ENCODE measurements around the gene CABLES2.

CABLES2 gene

DNA sequence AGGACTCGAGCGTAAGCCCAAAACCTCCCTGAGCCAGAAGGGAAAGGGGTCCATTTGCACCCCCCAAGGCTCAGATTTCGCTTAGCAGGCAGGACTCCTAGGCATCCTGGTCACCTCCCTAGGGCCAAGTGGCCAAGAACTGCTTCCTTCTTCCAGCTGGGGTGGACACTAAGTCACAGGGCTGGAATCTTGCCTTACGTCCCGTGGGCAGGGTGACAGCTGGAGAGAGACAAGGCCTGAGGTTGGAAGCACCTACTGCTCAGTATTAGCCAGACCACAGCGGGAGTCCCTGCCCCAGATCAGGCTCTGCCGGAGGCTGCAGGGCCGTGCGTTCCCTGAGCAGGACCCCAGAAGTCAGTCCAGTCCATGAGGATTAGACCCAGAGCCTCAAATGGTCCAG lies 59.6 kb downstream of the CABLES2 start:
- H3K27ac ChIP-seq (ENCODE audit: low read length) = no peak overlapping the region
- H3K36me3 ChIP-seq (ENCODE audit: control insufficient read depth, low read depth, low read length) = peaks cover 28% of the 10 kb centered on the region
- no peak overlapping the region for H3K9ac ChIP-seq (ENCODE audit: low read length)
- H3K27me3 ChIP-seq (ENCODE audit: control insufficient read depth, insufficient read depth, low read length) = no peaks in the 10 kb centered on the region
- H3K4me1 ChIP-seq (ENCODE audit: control insufficient read depth, low read depth, low read length) = no peaks in the 10 kb centered on the region
- H3K9me3 ChIP-seq (ENCODE audit: control insufficient read depth, low read depth, low read length) = no peaks in the 10 kb centered on the region
- H3K4me3 ChIP-seq (ENCODE audit: low read length) = no peak overlapping the region

DNA sequence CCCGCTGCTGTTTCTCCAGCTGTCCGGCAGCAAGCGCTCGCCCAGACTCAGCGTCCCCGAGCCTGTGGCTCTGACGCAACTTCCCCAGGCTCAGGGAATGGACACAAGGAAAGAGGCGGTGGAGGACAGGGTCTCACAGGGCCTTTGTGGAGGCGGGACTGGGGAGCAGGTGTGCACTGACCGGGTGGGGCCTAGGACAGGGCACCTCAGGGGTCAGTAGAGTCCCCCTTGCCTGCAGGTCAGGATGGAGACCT lies 60.0 kb downstream of the CABLES2 start:
- Histone ChIP-seq H3K4me3 (ENCODE audit: low read length) (no peak overlapping the region), H3K27me3 (ENCODE audit: control insufficient read depth, insufficient read depth, low read length) (no peaks in the 10 kb centered on the region), H3K27ac (ENCODE audit: low read length) (no peak overlapping the region), H3K9ac (ENCODE audit: low read length) (no peak overlapping the region), H3K36me3 (ENCODE audit: control insufficient read depth, low read depth, low read length) (peaks cover 28% of the 10 kb centered on the region), H3K9me3 (ENCODE audit: control insufficient read depth, low read depth, low read length) (no peaks in the 10 kb centered on the region), H3K4me1 (ENCODE audit: control insufficient read depth, low read depth, low read length) (no peaks in the 10 kb centered on the region)

- H3K4me1 ChIP-seq (ENCODE audit: control insufficient read depth, low read depth, low read length) = no peaks in the 10 kb centered on the region
- H3K36me3 ChIP-seq (ENCODE audit: control insufficient read depth, low read depth, low read length) = peaks cover 27% of the 10 kb centered on the region
Measured at GRCh38 chr20:62346398-62347150, 60.5 kb downstream of the CABLES2 start.

GRCh38 chr20:62345681-62346370 lies 61.3 kb downstream of the CABLES2 start:
- Histone ChIP-seq H3K27ac (ENCODE audit: low read length) (no peak overlapping the region), H3K9me3 (ENCODE audit: control insufficient read depth, low read depth, low read length) (no peaks in the 10 kb centered on the region), H3K4me3 (ENCODE audit: low read length) (no peak overlapping the region), H3K4me1 (ENCODE audit: control insufficient read depth, low read depth, low read length) (no peaks in the 10 kb centered on the region), H3K27me3 (ENCODE audit: control insufficient read depth, insufficient read depth, low read length) (no peaks in the 10 kb centered on the region), H3K36me3 (ENCODE audit: control insufficient read depth, low read depth, low read length) (peaks cover 25% of the 10 kb centered on the region), H3K9ac (ENCODE audit: low read length) (no peak overlapping the region)

More at GRCh38 chr20:62346398-62347150, 60.5 kb downstream of the CABLES2 start:
- H3K27ac ChIP-seq (ENCODE audit: low read length) = no peak overlapping the region
- no peaks in the 10 kb centered on the region for H3K27me3 ChIP-seq (ENCODE audit: control insufficient read depth, insufficient read depth, low read length)
- H3K9ac ChIP-seq (ENCODE audit: low read length) = no peak overlapping the region
- H3K4me3 ChIP-seq (ENCODE audit: low read length) = no peak overlapping the region
- H3K9me3 ChIP-seq (ENCODE audit: control insufficient read depth, low read depth, low read length) = no peaks in the 10 kb centered on the region

DNA sequence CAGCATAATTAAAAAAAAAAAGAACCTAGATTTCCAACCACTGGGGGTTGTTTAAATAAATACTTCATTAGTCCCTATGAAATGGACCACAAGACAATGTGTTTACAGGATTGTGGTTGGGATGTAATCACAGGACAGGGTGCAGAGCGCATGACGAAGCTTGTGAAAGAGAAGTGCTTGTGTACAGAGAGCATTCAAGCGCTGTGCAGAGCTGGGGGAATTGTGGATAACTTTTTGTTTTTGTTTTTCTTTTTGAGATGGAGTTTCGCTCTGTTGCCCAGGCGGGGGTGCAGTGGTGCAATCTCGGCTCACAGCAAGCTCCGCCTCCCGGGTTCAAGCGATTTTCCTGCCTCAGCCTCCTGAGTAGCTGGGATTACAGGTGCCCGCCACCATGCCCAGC lies 62.3 kb downstream of the CABLES2 start:
- no peaks in the 10 kb centered on the region for H3K4me1 ChIP-seq (ENCODE audit: control insufficient read depth, low read depth, low read length)
- no peak overlapping the region for H3K9ac ChIP-seq (ENCODE audit: low read length)
- H3K4me3 ChIP-seq (ENCODE audit: low read length) = no peak overlapping the region
- H3K27me3 ChIP-seq (ENCODE audit: control insufficient read depth, insufficient read depth, low read length) = no peaks in the 10 kb centered on the region
- H3K27ac ChIP-seq (ENCODE audit: low read length) = no peak overlapping the region
- peaks cover 25% of the 10 kb centered on the region for H3K36me3 ChIP-seq (ENCODE audit: control insufficient read depth, low read depth, low read length)
- no peaks in the 10 kb centered on the region for H3K9me3 ChIP-seq (ENCODE audit: control insufficient read depth, low read depth, low read length)

GRCh38 chr20:62344092-62344491 lies 63.0 kb downstream of the CABLES2 start:
- Histone ChIP-seq H3K27ac (ENCODE audit: low read length) (no peak overlapping the region), H3K4me3 (ENCODE audit: low read length) (no peak overlapping the region), H3K4me1 (ENCODE audit: control insufficient read depth, low read depth, low read length) (no peaks in the 10 kb centered on the region), H3K36me3 (ENCODE audit: control insufficient read depth, low read depth, low read length) (peaks cover 30% of the 10 kb centered on the region), H3K9me3 (ENCODE audit: control insufficient read depth, low read depth, low read length) (no peaks in the 10 kb centered on the region), H3K27me3 (ENCODE audit: control insufficient read depth, insufficient read depth, low read length) (no peaks in the 10 kb centered on the region), H3K9ac (ENCODE audit: low read length) (no peak overlapping the region)

- Histone ChIP-seq H3K9me3 (ENCODE audit: control insufficient read depth, low read depth, low read length) (no peaks in the 10 kb centered on the region), H3K27me3 (ENCODE audit: control insufficient read depth, insufficient read depth, low read length) (no peaks in the 10 kb centered on the region), H3K4me1 (ENCODE audit: control insufficient read depth, low read depth, low read length) (no peaks in the 10 kb centered on the region), H3K9ac (ENCODE audit: low read length) (no peak overlapping the region), H3K4me3 (ENCODE audit: low read length) (no peak overlapping the region), H3K36me3 (ENCODE audit: control insufficient read depth, low read depth, low read length) (peaks cover 37% of the 10 kb centered on the region), H3K27ac (ENCODE audit: low read length) (no peak overlapping the region)
Measured at GRCh38 chr20:62342910-62343309, 64.2 kb downstream of the CABLES2 start.

- peaks cover 41% of the 10 kb centered on the region for H3K36me3 ChIP-seq (ENCODE audit: control insufficient read depth, low read depth, low read length)
- no peaks in the 10 kb centered on the region for H3K9me3 ChIP-seq (ENCODE audit: control insufficient read depth, low read depth, low read length)
- H3K4me3 ChIP-seq (ENCODE audit: low read length) = no peak overlapping the region
- H3K27ac ChIP-seq (ENCODE audit: low read length) = no peak overlapping the region
- no peaks in the 10 kb centered on the region for H3K4me1 ChIP-seq (ENCODE audit: control insufficient read depth, low read depth, low read length)
- H3K9ac ChIP-seq (ENCODE audit: low read length) = no peak overlapping the region
- no peaks in the 10 kb centered on the region for H3K27me3 ChIP-seq (ENCODE audit: control insufficient read depth, insufficient read depth, low read length)
Measured at GRCh38 chr20:62339647-62340062, 67.4 kb downstream of the CABLES2 start.
